SK-N-SH (cell line): ENCODE measurements around the gene HS6ST3. TPM values are rescaled to one million over a fixed set of nuclear protein-coding genes. Genes with fewer than 3 reads are reported as not detected.

Experiments
- CTCF ChIA-PET: fragments of 300-600, 350-600 bp; formaldehyde crosslinking; extraction: SDS; loops from one replicate; lab custom pipeline; 2021; lab: Yijun Ruan, JAX
- POLR2A ChIA-PET: fragments of 350-600 bp; sonication (Branson Sonifier 250); formaldehyde crosslinking; extraction: SDS; loops from one replicate; lab custom pipeline; 2020; ENCODE audit warnings: antibody characterized with exemption, inconsistent platforms; lab: Yijun Ruan, JAX
- DNase-seq: peaks from one replicate; pipeline ENCODE4 v3.0.0; 2012
- H2AFZ ChIP-seq: fragments of 200-600 bp; sonication (generic); 2 replicates; pipeline ENCODE4 v1.8.1; 2016; ENCODE audit warnings: antibody characterized with exemption, mild to moderate bottlenecking, low read depth
- H3F3A ChIP-seq: fragments of 200-600 bp; sonication (generic); replicated peaks from 2 replicates; pipeline ENCODE3; 2016; ENCODE audit warnings: antibody characterized with exemption, mild to moderate bottlenecking; ENCODE audit not compliant: insufficient read depth
- H3K27ac ChIP-seq, 2 experiments: fragments of 200-500 bp in 1 of 2; fragments of 200-600 bp in 1 of 2; sonication (Bioruptor generic) in 1 of 2; sonication (generic), shearing (Covaris generic) in 1 of 2; 2 replicates each; pipeline versions ENCODE4 v1.5.1 to v1.6.1; 2014 to 2016; ENCODE audit warnings: low read depth in 2 of 2, inconsistent platforms in 1 of 2, low read length in 1 of 2, mild to moderate bottlenecking in 1 of 2, mixed read lengths in 1 of 2
- H3K27me3 ChIP-seq: fragments of 200-600 bp; sonication (generic), shearing (Covaris generic); 2 replicates; pipeline ENCODE4 v1.6.1; 2016; ENCODE audit warnings: mixed run types; ENCODE audit not compliant: insufficient read depth
- H3K36me3 ChIP-seq, 2 experiments: fragments of 200-500 bp in 1 of 2; fragments of 200-600 bp in 1 of 2; sonication (Bioruptor generic) in 1 of 2; sonication (generic) in 1 of 2; replicated peaks in 1 of 2; 2 replicates each; pipeline versions ENCODE3 to v1.5.1; 2014 to 2016; ENCODE audit warnings: low read length in 1 of 2, mild to moderate bottlenecking in 1 of 2; ENCODE audit not compliant: insufficient read depth in 2 of 2, control insufficient read depth in 1 of 2
- H3K4me1 ChIP-seq, 2 experiments: fragments of 200-500 bp in 1 of 2; fragments of 200-600 bp in 1 of 2; sonication (Bioruptor generic) in 1 of 2; sonication (generic), shearing (Covaris generic) in 1 of 2; 2 replicates each; pipeline versions ENCODE4 v1.5.1 to v1.6.1; 2014 to 2016; ENCODE audit warnings: low read depth in 1 of 2, low read length in 1 of 2, mixed run types in 1 of 2; ENCODE audit not compliant: insufficient read depth in 2 of 2, control insufficient read depth in 1 of 2
- H3K4me2 ChIP-seq: fragments of 200-600 bp; sonication (generic), shearing (Covaris generic); 2 replicates; pipeline ENCODE4 v1.6.1; 2017; ENCODE audit warnings: mixed run types
- H3K4me3 ChIP-seq, 2 experiments: fragments of 200-500 bp in 1 of 2; fragments of 200-600 bp in 1 of 2; sonication (Bioruptor generic) in 1 of 2; sonication (generic), shearing (Covaris generic) in 1 of 2; 2 replicates each; pipeline versions ENCODE4 v1.5.1 to v1.8.1; 2014 to 2016; ENCODE audit warnings: low read depth in 2 of 2, inconsistent platforms in 1 of 2, low read length in 1 of 2, mild to moderate bottlenecking in 1 of 2, mixed read lengths in 1 of 2, moderate library complexity in 1 of 2
- H3K79me2 ChIP-seq: fragments of 200-600 bp; sonication (generic); 2 replicates; pipeline ENCODE4 v1.8.1; 2017; ENCODE audit warnings: mild to moderate bottlenecking; ENCODE audit not compliant: insufficient read depth
- H3K9ac ChIP-seq: fragments of 200-600 bp; sonication (generic); 2 replicates; pipeline ENCODE4 v1.6.1; 2017; ENCODE audit warnings: mixed run types
- H3K9me2 ChIP-seq: fragments of 200-600 bp; sonication (generic); 2 replicates; pipeline ENCODE4 v1.6.1; 2017; ENCODE audit warnings: mixed run types
- H3K9me3 ChIP-seq: fragments of 200-600 bp; sonication (generic); 2 replicates; pipeline ENCODE4 v1.6.1; 2017; ENCODE audit warnings: mixed run types, mild to moderate bottlenecking, moderate library complexity
- H4K20me1 ChIP-seq: fragments of 200-600 bp; sonication (generic); 2 replicates; pipeline ENCODE4 v1.6.1; 2017; ENCODE audit warnings: mild to moderate bottlenecking, mixed run types; ENCODE audit not compliant: insufficient read depth
- CHD2 ChIP-seq: fragments of 150-350 bp; IDR thresholded peaks from 2 replicates; pipeline ENCODE4 v1.6.1; 2018; ENCODE audit warnings: low read length; ENCODE audit not compliant: partially characterized antibody
- EP300 ChIP-seq, 2 experiments: IDR thresholded peaks; 2 replicates each; pipeline versions ENCODE4 v1.4.0 to v1.6.1; 2012; ENCODE audit warnings: borderline replicate concordance in 1 of 2, low read depth in 1 of 2, low read length in 1 of 2
- FOSL2 ChIP-seq: IDR thresholded peaks from 2 replicates; pipeline ENCODE4 v1.4.0; 2012; ENCODE audit warnings: low read depth, mild to moderate bottlenecking, moderate library complexity, borderline replicate concordance
- FOXM1 ChIP-seq: IDR thresholded peaks from 2 replicates; pipeline ENCODE4 v1.4.0; 2012; ENCODE audit warnings: low read depth, mild to moderate bottlenecking
- MAX ChIP-seq: IDR thresholded peaks from 2 replicates; pipeline ENCODE4 v1.4.0; 2012; ENCODE audit warnings: low read depth
- MXI1 ChIP-seq: IDR thresholded peaks from 2 replicates; pipeline ENCODE4 v1.6.1; 2012; ENCODE audit warnings: mild to moderate bottlenecking, low read depth, low read length, improper control_type of control experiment
- NRF1 ChIP-seq: IDR thresholded peaks from 2 replicates; pipeline ENCODE4 v1.6.1; 2012; ENCODE audit warnings: low read depth, mild to moderate bottlenecking, low read length
- PBX3 ChIP-seq: IDR thresholded peaks from 2 replicates; pipeline ENCODE4; 2012
- POLR2AphosphoS5 ChIP-seq: IDR thresholded peaks from 2 replicates; pipeline ENCODE4 v1.6.1; 2012; ENCODE audit warnings: low read depth, low read length
- RAD21 ChIP-seq: IDR thresholded peaks from 2 replicates; pipeline ENCODE4 v1.6.1; 2012; ENCODE audit warnings: mild to moderate bottlenecking, low read length
- RCOR1 ChIP-seq: fragments of 150-350 bp; IDR thresholded peaks from 2 replicates; pipeline ENCODE4 v1.6.1; 2017; ENCODE audit warnings: antibody characterized with exemption, low read length
- REST ChIP-seq: IDR thresholded peaks from 2 replicates; pipeline ENCODE4 v1.6.1; 2012; ENCODE audit warnings: mild to moderate bottlenecking, low read depth, low read length, moderate library complexity
- RXRA ChIP-seq: IDR thresholded peaks from 2 replicates; pipeline ENCODE4 v1.4.0; 2012; ENCODE audit warnings: low read depth, mild to moderate bottlenecking, borderline replicate concordance
- SIN3A ChIP-seq: IDR thresholded peaks from 2 replicates; pipeline ENCODE4 v1.6.1; 2012; ENCODE audit warnings: low read depth, mild to moderate bottlenecking, low read length, moderate library complexity, borderline replicate concordance
- SMC3 ChIP-seq: IDR thresholded peaks from 2 replicates; pipeline ENCODE4 v1.6.1; 2012; ENCODE audit warnings: low read depth, low read length, improper control_type of control experiment
- TAF1 ChIP-seq: IDR thresholded peaks from 2 replicates; pipeline ENCODE4 v1.6.1; 2012; ENCODE audit warnings: low read depth, mild to moderate bottlenecking, low read length, moderate library complexity, borderline replicate concordance
- TEAD4 ChIP-seq: IDR thresholded peaks from 2 replicates; pipeline ENCODE4 v1.4.0; 2012; ENCODE audit warnings: mild to moderate bottlenecking, borderline replicate concordance; ENCODE audit not compliant: insufficient read depth
- USF1 ChIP-seq: IDR thresholded peaks from 2 replicates; pipeline ENCODE4 v1.4.0; 2012; ENCODE audit warnings: low read depth, borderline replicate concordance
- YY1 ChIP-seq: IDR thresholded peaks from 2 replicates; pipeline ENCODE4 v1.4.0; 2012; ENCODE audit warnings: low read depth, mild to moderate bottlenecking
- WGBS: methylation state at CpG from one replicate; pipeline ENCODE4 v1.1.6; 2017; ENCODE audit warnings: low lambda C conversion rate; 5-methylcytosine and 5-hydroxymethylcytosine counted together
- polyA plus RNA-seq, 3 experiments: library from polyadenylated mRNA; depleted of rRNA; stranded (reverse); fragments of >200 nt; gene quantifications; 2 replicates each; pipeline ENCODE4 v1.2.3, GENCODE V29; 2012

Gene HS6ST3
- polyA plus RNA-seq, 1 of the 3 experiments (the other 2 are of a cell fraction) = under 0.01 TPM

GRCh38 chr13:96792188-96792587 is 702.3 kb downstream of the HS6ST3 start:
- ChIA-PET POLR2A (no interaction called here), CTCF (interaction anchor here (1.0 kb wide), 1 partner anchor 11 kb away, joined by 4 read pairs; no protein-coding TSS in a partner anchor)
- DNase-seq = no peak
- Histone ChIP-seq H3K4me1 (peaks cover 0 to 6% of the 10 kb centered on the region in 2 experiments; a peak in 2 of 4 replicates), H2AFZ (no peak overlapping the region), H3K9ac (no peak overlapping the region), H3K27me3 (no peaks in the 10 kb centered on the region), H3K27ac (no peak overlapping the region), H4K20me1 (no peaks in the 10 kb centered on the region), H3K9me3 (no peaks in the 10 kb centered on the region), H3K79me2 (no peaks in the 10 kb centered on the region), H3K4me2 (no peak overlapping the region), H3K4me3 (no peak overlapping the region), H3F3A (no peaks in the 10 kb centered on the region), H3K36me3 (no peaks in the 10 kb centered on the region), H3K9me2 (no peaks in the 10 kb centered on the region)
- TF ChIP-seq TEAD4 = no peak
- TF ChIP-seq POLR2AphosphoS5 = no peak
- TF ChIP-seq FOSL2 = no peak
- no peak for TF ChIP-seq REST
- TF ChIP-seq RXRA = no peak
- TF ChIP-seq MXI1 = no peak
- TF ChIP-seq USF1 = no peak
- no peak for TF ChIP-seq SMC3
- TF ChIP-seq SIN3A = no peak
- TF ChIP-seq CHD2 = no peak
- no peak for TF ChIP-seq RCOR1
- no peak for TF ChIP-seq TAF1
- no peak for TF ChIP-seq FOXM1
- no peak for TF ChIP-seq EP300 (IDR thresholded peaks at IDR 0.05; ENCODE audit: borderline replicate concordance in 1 of 2, low read depth in 1 of 2, low read length in 1 of 2)
- TF ChIP-seq MAX = no peak
- TF ChIP-seq PBX3 = no peak
- TF ChIP-seq YY1 = no peak
- no peak for TF ChIP-seq NRF1
- TF ChIP-seq RAD21 = no peak
- WGBS = 30% methylated on average over 3 of the region's 3 CpGs
